GM23338 (cell line): ENCODE measurements around the gene TMEM117. TPM values are rescaled to one million over a fixed set of nuclear protein-coding genes. Genes with fewer than 3 reads are reported as not detected.

Experiments used
- ATAC-seq: fragments of 200-7000 bp; cut with Tn5 transposase; 3 replicates; pipeline ENCODE4 v1.9.1; 2020
- DNase-seq: peaks from one replicate; pipeline ENCODE4 v3.0.0-alpha.2; 2015; ENCODE audit warnings: low spot score
- H2AFZ ChIP-seq: fragments of 200-600 bp; sonication (generic); 2 replicates; pipeline ENCODE4 v1.8.0; 2016; ENCODE audit warnings: antibody characterized with exemption, mild to moderate bottlenecking, moderate library complexity
- H3F3A ChIP-seq: fragments of 200-600 bp; sonication (generic); replicated peaks from 2 replicates; pipeline ENCODE4 v1.8.0; 2017; ENCODE audit warnings: antibody characterized with exemption, mixed run types, low read depth
- H3K27ac ChIP-seq: fragments of 200-600 bp; sonication (generic); 2 replicates; pipeline ENCODE4 v1.6.1; 2016; ENCODE audit warnings: low read depth
- H3K27me3 ChIP-seq: fragments of 200-600 bp; sonication (generic); 2 replicates; pipeline ENCODE4 v1.8.0; 2016; ENCODE audit warnings: mild to moderate bottlenecking, mixed run types, moderate library complexity; ENCODE audit not compliant: insufficient read depth
- H3K36me3 ChIP-seq: fragments of 200-600 bp; sonication (generic); 2 replicates; pipeline ENCODE4 v1.8.0; 2016; ENCODE audit warnings: mild to moderate bottlenecking; ENCODE audit not compliant: insufficient read depth
- H3K4me1 ChIP-seq: fragments of 200-600 bp; sonication (generic); 2 replicates; pipeline ENCODE4 v1.8.0; 2016; ENCODE audit warnings: mild to moderate bottlenecking, moderate library complexity; ENCODE audit not compliant: insufficient read depth
- H3K4me2 ChIP-seq: fragments of 200-600 bp; sonication (generic); 2 replicates; pipeline ENCODE4 v1.7.1; 2017; ENCODE audit warnings: mixed run types
- H3K4me3 ChIP-seq: fragments of 200-600 bp; sonication (generic); 2 replicates; pipeline ENCODE4 v1.6.1; 2016; ENCODE audit warnings: mixed run types
- H3K79me2 ChIP-seq: fragments of 200-600 bp; sonication (generic); replicated peaks from 2 replicates; pipeline ENCODE4 v1.8.0; 2017; ENCODE audit warnings: mild to moderate bottlenecking; ENCODE audit not compliant: insufficient read depth
- H3K9me2 ChIP-seq: fragments of 200-600 bp; sonication (generic); 2 replicates; pipeline ENCODE4 v1.8.0; 2017; ENCODE audit not compliant: insufficient read depth
- H4K20me1 ChIP-seq: fragments of 200-600 bp; sonication (generic); replicated peaks from 2 replicates; pipeline ENCODE4 v1.8.0; 2017; ENCODE audit warnings: mild to moderate bottlenecking; ENCODE audit not compliant: insufficient read depth
- H3K27ac Mint-ChIP-seq: 2 replicates; pipeline ENCODE4 v1.8.0; 2020; ENCODE audit warnings: inconsistent platforms, mild to moderate bottlenecking, moderate library complexity, mixed read lengths
- H3K27me3 Mint-ChIP-seq: 3 replicates; pipeline ENCODE4 v1.8.0; 2022; ENCODE audit warnings: low read depth, mild to moderate bottlenecking, moderate library complexity, mixed read lengths, inconsistent platforms; ENCODE audit not compliant: insufficient read depth, poor library complexity
- H3K36me3 Mint-ChIP-seq: 3 replicates; pipeline ENCODE4 v1.8.0; 2021; ENCODE audit warnings: low read depth, mild to moderate bottlenecking, inconsistent platforms, moderate library complexity, mixed read lengths
- H3K4me1 Mint-ChIP-seq: 3 replicates; pipeline ENCODE4 v1.8.0; 2020; ENCODE audit warnings: mild to moderate bottlenecking, inconsistent platforms, mixed read lengths
- H3K4me3 Mint-ChIP-seq: 3 replicates; pipeline ENCODE4 v1.8.0; 2021; ENCODE audit warnings: moderate library complexity, mild to moderate bottlenecking, inconsistent platforms, mixed read lengths
- H3K9me3 Mint-ChIP-seq: 3 replicates; pipeline ENCODE4 v1.8.0; 2020; ENCODE audit warnings: moderate library complexity, mild to moderate bottlenecking, inconsistent platforms, mixed read lengths
- CREB1 ChIP-seq: fragments of 250-450 bp; sonication (Bioruptor Pico); IDR thresholded peaks from 2 replicates; pipeline ENCODE4 v1.5.0; 2020; ENCODE audit warnings: low read depth, mild to moderate bottlenecking, moderate library complexity
- CTCF ChIP-seq, 2 experiments: fragments of 200-600 bp in 1 of 2; sonication (generic) in 1 of 2; conservative IDR thresholded peaks; 2 replicates each; pipeline versions ENCODE4 v1.5.1 to v1.6.1; 2016 to 2017; ENCODE audit warnings: antibody characterized with exemption in 2 of 2, low read depth in 2 of 2, mild to moderate bottlenecking in 2 of 2, moderate library complexity in 1 of 2
- EZH2 ChIP-seq: fragments of 200-600 bp; sonication (generic); IDR thresholded peaks from one replicate; pipeline ENCODE4 v1.8.0; 2017; ENCODE audit warnings: antibody characterized with exemption, mild to moderate bottlenecking, low read depth; ENCODE audit not compliant: unreplicated experiment
- EZH2phosphoT487 ChIP-seq: fragments of 200-600 bp; sonication (generic); IDR thresholded peaks from one replicate; pipeline ENCODE4 v1.8.1; 2018; ENCODE audit warnings: antibody characterized with exemption; ENCODE audit not compliant: unreplicated experiment
- JUNB ChIP-seq: IDR thresholded peaks from one replicate; pipeline ENCODE4 v1.6.1; 2016; ENCODE audit warnings: antibody characterized with exemption; ENCODE audit not compliant: unreplicated experiment
- NANOG ChIP-seq: IDR thresholded peaks from 2 replicates; pipeline ENCODE4 v1.6.1; 2016; ENCODE audit warnings: antibody characterized with exemption, borderline replicate concordance
- POLR2AphosphoS5 ChIP-seq: IDR thresholded peaks from 2 replicates; pipeline ENCODE4 v1.6.1; 2016; ENCODE audit warnings: antibody characterized with exemption, low read depth
- REST ChIP-seq: IDR thresholded peaks from one replicate; pipeline ENCODE4 v1.6.1; 2018; ENCODE audit warnings: antibody characterized with exemption; ENCODE audit not compliant: unreplicated experiment
- STAT1 ChIP-seq: IDR thresholded peaks from one replicate; pipeline ENCODE4 v1.6.1; 2016; ENCODE audit warnings: antibody characterized with exemption; ENCODE audit not compliant: unreplicated experiment
- ZNF114 ChIP-seq: fragments of 250-450 bp; sonication (Bioruptor Pico); IDR thresholded peaks from 2 replicates; pipeline ENCODE4 v1.5.0; 2020; ENCODE audit warnings: mild to moderate bottlenecking, moderate library complexity
- ZNF331 ChIP-seq: fragments of 250-450 bp; sonication (Bioruptor Pico); IDR thresholded peaks from 2 replicates; pipeline ENCODE4 v1.5.0; 2020; ENCODE audit warnings: low read depth, mild to moderate bottlenecking, moderate library complexity
- ZNF462 ChIP-seq: fragments of 250-450 bp; sonication (Bioruptor Pico); IDR thresholded peaks from 2 replicates; pipeline ENCODE4 v1.5.0; 2020; ENCODE audit warnings: mild to moderate bottlenecking, moderate library complexity
- polyA plus RNA-seq: library from polyadenylated mRNA; unstranded; fragments of >200 nt; fragmentation: Nextera tagmentation; extraction: Ambion mirVana; gene quantifications from 2 replicates; pipeline ENCODE4 v1.2.1, GENCODE V29; 2016
- total RNA-seq: library from RNA; depleted of rRNA; stranded (reverse); fragments of >200 nt; shearing (Covaris generic); gene quantifications from 2 replicates; pipeline ENCODE4 v1.2.3, GENCODE V29; 2014
- TF ChIP-seq, protein P1 (sequence below): IDR thresholded peaks from 2 replicates; pipeline ENCODE4 v1.6.1; 2016; ENCODE audit warnings: antibody characterized with exemption

TMEM117 gene
- total and polyA plus RNA-seq, 2 experiments from 2014 or later, result 0.94 to 1.6 TPM

- no peaks in the 10 kb centered on the region for H3K36me3 Mint-ChIP-seq
- Histone ChIP-seq H3K4me2 (no peak overlapping the region), H3K36me3 (no peaks in the 10 kb centered on the region), H4K20me1 (no peaks in the 10 kb centered on the region), H3K4me1 (peaks cover 13% of the 10 kb centered on the region), H3K9me2 (no peaks in the 10 kb centered on the region), H3K27me3 (no peaks in the 10 kb centered on the region), H2AFZ (no peak overlapping the region), H3F3A (no peaks in the 10 kb centered on the region; the same call in 1 of the 2 replicates), H3K4me3 (no peak overlapping the region), H3K79me2 (no peaks in the 10 kb centered on the region), H3K27ac (no peak overlapping the region)
- no peak overlapping the region for H3K4me3 Mint-ChIP-seq
- ATAC-seq (no peak), DNase-seq (no peak)
- no peaks in the 10 kb centered on the region for H3K27me3 Mint-ChIP-seq
- TF ChIP-seq ZNF331 (no peak), NANOG (no peak), EZH2 (no peak), JUNB (no peak), STAT1 (no peak), ZNF462 (CRISPR knock-in tag) (no peak), REST (no peak), ZNF114 (no peak), CTCF (conservative IDR thresholded peaks at IDR 0.05; ENCODE audit: low read depth in 2 of 2) (no peak), CREB1 (CRISPR knock-in tag) (no peak), EZH2phosphoT487 (no peak), POLR2AphosphoS5 (no peak)
- TF ChIP-seq, protein P1, sequence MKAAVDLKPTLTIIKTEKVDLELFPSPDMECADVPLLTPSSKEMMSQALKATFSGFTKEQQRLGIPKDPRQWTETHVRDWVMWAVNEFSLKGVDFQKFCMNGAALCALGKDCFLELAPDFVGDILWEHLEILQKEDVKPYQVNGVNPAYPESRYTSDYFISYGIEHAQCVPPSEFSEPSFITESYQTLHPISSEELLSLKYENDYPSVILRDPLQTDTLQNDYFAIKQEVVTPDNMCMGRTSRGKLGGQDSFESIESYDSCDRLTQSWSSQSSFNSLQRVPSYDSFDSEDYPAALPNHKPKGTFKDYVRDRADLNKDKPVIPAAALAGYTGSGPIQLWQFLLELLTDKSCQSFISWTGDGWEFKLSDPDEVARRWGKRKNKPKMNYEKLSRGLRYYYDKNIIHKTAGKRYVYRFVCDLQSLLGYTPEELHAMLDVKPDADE, result no peak
- H3K27ac Mint-ChIP-seq, result no peak overlapping the region
- no peaks in the 10 kb centered on the region; the same call in 2 of the 3 replicates for H3K9me3 Mint-ChIP-seq
- H3K4me1 Mint-ChIP-seq, result peaks cover 7% of the 10 kb centered on the region
These were observed 8.8 kb upstream of the TMEM117 start for GRCh38 chr12:43827093-43827492.
